Duodenal mucosa (tissue), 2 donors: ENCODE data around the gene RPL3.

ENCODE experiments used
- H3K27ac ChIP-seq: one replicate; pipeline ENCODE4 v1.7.0; 2013; ENCODE audit warnings: low read depth, low read length
- H3K27me3 ChIP-seq, 2 donors: one replicate each; pipeline ENCODE4 v1.7.0; 2013; ENCODE audit warnings: low read length in 2 of 2, control low read depth in 1 of 2; ENCODE audit not compliant: insufficient read depth in 2 of 2, control insufficient read depth in 1 of 2
- H3K36me3 ChIP-seq, 2 donors: one replicate each; pipeline ENCODE4 v1.7.0; 2013; ENCODE audit warnings: low read length in 2 of 2, control low read depth in 1 of 2; ENCODE audit not compliant: insufficient read depth in 2 of 2, control insufficient read depth in 1 of 2
- H3K4me1 ChIP-seq, 2 donors: one replicate each; pipeline ENCODE4 v1.7.0; 2013; ENCODE audit warnings: low read length in 2 of 2, control low read depth in 1 of 2; ENCODE audit not compliant: insufficient read depth in 2 of 2, control insufficient read depth in 1 of 2
- H3K4me3 ChIP-seq, 2 donors: one replicate each; pipeline ENCODE4 v1.7.0; 2013; ENCODE audit warnings: low read length in 2 of 2, low read depth in 1 of 2
- H3K9ac ChIP-seq, 2 donors: one replicate each; pipeline ENCODE4 v1.7.0; 2013; ENCODE audit warnings: low read length in 2 of 2, low read depth in 1 of 2
- H3K9me3 ChIP-seq, 2 donors: one replicate each; pipeline ENCODE4 v1.7.0; 2013; ENCODE audit warnings: low read length in 2 of 2, control low read depth in 1 of 2; ENCODE audit not compliant: control insufficient read depth in 1 of 2

RPL3 gene

DNA sequence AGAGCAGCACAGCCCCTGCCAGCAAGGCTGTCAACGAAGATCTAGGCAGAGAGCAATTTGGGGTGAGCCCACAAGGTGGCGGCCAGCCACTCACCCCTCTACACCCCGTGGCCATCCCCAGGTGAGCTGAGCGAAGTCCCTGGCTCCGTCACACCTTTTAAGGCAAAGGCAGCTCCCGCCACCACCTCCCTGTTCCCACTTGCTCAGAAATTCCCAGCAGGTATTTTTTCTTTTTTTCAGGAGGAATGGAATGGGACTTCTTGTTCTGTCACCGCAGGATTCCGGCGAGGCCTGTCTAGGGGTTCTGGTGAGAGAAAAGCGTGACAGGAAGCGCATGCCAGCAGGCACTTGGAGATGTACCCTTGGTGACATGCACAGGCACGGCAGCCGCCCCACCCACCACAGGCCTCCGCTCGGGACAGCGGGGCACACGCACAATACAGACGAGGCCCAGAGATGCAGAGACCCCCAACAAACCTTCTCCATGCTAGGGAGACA is 10.0 kb downstream of the RPL3 start:
- Histone ChIP-seq H3K27me3 (no peaks in the 10 kb centered on the region), H3K27ac (no peak overlapping the region), H3K36me3 (peaks cover 29 to 30% of the 10 kb centered on the region in 2 donors), H3K9me3 (no peaks in the 10 kb centered on the region), H3K9ac (no peak overlapping the region), H3K4me1 (peaks cover 10 to 21% of the 10 kb centered on the region in 2 donors), H3K4me3 (peak overlapping the region in 1 of 2 donors; percentile 1)

DNA sequence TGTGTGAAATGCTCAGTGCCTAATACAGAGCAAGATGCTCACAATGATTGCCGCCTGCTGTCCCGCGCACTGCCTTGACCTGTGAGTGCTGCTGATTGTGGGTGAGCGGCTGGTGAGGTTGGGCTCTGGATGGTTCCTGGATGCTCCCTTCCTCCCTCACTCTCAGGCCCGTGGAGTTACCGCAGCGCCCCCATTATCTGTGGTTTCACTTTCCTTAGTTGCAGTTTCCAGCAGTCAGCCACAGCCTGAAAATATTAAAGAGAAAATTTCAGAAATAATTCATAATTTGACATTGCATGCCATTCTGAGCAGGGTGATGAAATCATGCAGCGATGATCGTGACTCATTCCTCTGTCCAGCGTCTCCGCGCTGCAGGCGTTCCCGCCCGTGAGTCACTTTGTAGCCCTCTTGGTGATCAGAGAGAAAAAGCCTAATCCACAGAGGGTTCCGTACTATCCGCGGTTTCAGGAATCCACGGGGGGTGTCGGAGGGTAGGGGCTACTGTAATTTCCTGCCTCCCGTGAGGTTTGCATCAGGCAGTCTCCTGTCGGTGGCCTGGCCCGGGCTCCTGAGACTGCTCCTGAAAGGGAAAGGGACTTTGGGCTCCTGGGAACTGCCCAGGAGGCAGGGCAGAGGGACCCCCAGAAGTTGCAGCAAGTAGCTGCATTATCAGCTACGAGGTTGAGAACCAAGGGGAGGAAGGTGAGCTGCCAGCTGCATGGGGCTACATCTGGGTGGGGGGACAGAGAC is 10.6 kb downstream of the RPL3 start:
- Histone ChIP-seq H3K27ac (peak overlapping the region; percentile 34), H3K4me3 (peak overlapping the region; percentile 1 to 9), H3K36me3 (peaks cover 23 to 24% of the 10 kb centered on the region in 2 donors), H3K4me1 (peaks cover 10 to 18% of the 10 kb centered on the region in 2 donors), H3K9ac (peak overlapping the region in 1 of 2 donors; percentile 10), H3K9me3 (no peaks in the 10 kb centered on the region), H3K27me3 (no peaks in the 10 kb centered on the region)

DNA sequence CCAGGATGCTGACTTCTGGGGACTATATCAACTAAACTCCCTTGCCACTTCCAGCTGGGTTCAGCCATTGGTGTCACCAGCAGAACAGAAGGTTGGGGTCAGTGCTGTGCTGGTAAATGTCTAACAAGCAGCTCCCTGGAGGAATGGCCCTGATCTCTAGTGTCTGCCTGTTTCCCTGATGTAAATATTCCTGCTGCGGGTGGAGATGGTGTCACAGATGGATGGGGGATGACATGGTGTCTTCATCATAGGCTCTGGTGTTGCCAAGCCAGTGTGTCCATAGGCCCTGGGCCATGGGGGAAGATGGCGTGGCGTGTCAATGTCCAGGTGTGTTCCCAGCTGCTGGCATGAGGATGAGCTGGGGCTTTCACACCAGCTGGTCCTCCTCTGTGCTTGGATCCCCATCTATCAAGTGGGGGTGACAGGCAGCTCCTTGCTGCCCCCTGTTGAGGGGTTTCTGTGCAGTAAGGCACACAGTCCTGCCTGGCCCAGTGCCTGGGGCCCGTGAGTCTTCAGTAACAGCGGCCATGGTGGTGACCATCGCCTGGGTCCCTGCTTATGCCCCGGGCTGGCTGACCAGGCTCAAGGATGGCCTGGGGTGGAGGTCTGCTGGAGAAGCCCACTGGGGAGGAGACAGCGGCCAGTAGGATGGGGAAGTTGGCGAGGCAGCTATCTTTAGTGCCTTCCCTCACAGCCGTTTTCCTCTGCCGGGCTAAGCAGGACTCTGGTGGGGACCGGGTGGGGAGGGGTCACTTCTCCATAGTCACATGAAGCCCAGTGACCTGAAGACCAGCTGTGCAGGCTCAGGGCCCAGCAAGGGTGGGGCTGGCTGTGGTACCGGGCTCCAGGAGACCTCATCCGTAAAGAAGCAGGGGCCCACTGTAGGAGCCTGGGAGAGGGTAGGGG is 12.7 kb downstream of the RPL3 start:
- peaks cover 3% of the 10 kb centered on the region in 2 donors for H3K36me3 ChIP-seq
- H3K27me3 ChIP-seq, result no peaks in the 10 kb centered on the region
- no peak overlapping the region for H3K4me3 ChIP-seq
- no peaks in the 10 kb centered on the region for H3K9me3 ChIP-seq
- H3K27ac ChIP-seq, result no peak overlapping the region
- peaks cover 10 to 18% of the 10 kb centered on the region in 2 donors for H3K4me1 ChIP-seq
- no peak overlapping the region for H3K9ac ChIP-seq

DNA sequence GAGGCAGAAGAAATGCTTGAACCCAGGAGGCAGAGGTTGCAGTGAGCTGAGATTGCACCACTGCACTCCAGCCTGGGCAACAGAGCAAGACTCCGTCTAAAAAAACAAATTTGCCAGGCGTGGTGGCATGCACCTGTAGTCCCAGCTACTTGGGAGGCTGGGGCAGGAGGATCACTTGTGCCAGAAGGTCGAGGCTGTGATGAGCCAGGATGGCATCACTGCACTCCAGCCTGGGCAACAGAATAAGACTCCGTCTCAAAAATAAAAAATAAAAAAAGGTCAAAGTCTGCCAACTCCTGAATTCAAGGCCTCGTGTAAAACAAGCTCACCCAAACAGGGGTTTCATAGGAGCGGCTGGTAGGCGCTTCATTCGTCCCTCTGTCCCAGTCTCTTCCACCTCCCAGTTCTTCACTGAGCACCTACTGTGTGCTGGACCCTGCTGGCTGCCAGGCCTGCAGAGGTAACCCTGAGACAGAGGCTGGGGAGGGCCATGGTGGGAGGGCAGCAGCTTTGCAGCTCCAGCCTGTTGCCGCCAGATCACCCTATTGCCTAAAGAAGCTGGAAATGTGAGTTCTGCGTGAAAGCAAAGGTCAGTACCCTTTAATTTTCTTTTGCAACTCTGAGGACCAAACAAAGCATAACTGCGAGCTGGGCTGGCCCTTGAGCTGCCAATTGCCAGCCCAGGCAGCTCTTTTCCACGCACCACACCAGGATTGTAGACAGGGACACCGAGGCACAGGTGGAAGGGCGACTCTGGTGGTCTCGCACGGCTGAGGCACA is 15.3 kb downstream of the RPL3 start:
- H3K9me3 ChIP-seq, result no peaks in the 10 kb centered on the region
- H3K27ac ChIP-seq, result no peak overlapping the region
- H3K9ac ChIP-seq, result no peak overlapping the region
- no peaks in the 10 kb centered on the region for H3K36me3 ChIP-seq
- H3K4me1 ChIP-seq, result peaks cover 13 to 17% of the 10 kb centered on the region in 2 donors
- H3K27me3 ChIP-seq, result no peaks in the 10 kb centered on the region
- no peak overlapping the region for H3K4me3 ChIP-seq

DNA sequence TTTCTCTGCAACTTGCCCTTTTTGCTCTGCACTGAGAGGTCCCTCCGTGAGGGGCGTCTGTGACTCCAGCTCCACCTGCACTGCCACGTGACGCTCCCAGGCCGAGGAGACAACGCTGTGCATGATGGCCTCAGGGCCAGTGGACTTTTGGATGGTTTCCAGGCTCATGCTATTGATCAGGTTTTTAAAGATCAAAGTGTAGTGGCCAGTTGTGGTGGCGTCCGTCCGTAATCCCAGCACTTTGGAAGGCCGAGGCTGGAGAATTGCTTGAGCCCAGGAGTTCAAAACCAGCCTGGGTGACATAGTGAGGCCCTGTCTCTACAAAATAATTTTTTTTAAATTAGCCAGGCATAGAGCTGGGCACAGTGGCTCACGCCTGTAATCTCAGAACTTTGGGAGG is 16.1 kb downstream of the RPL3 start:
- H3K36me3 ChIP-seq, result no peaks in the 10 kb centered on the region
- peaks cover 12 to 15% of the 10 kb centered on the region in 2 donors for H3K4me1 ChIP-seq
- H3K27me3 ChIP-seq, result no peaks in the 10 kb centered on the region
- no peak overlapping the region for H3K4me3 ChIP-seq
- no peak overlapping the region for H3K9ac ChIP-seq
- no peaks in the 10 kb centered on the region for H3K9me3 ChIP-seq
- no peak overlapping the region for H3K27ac ChIP-seq

DNA sequence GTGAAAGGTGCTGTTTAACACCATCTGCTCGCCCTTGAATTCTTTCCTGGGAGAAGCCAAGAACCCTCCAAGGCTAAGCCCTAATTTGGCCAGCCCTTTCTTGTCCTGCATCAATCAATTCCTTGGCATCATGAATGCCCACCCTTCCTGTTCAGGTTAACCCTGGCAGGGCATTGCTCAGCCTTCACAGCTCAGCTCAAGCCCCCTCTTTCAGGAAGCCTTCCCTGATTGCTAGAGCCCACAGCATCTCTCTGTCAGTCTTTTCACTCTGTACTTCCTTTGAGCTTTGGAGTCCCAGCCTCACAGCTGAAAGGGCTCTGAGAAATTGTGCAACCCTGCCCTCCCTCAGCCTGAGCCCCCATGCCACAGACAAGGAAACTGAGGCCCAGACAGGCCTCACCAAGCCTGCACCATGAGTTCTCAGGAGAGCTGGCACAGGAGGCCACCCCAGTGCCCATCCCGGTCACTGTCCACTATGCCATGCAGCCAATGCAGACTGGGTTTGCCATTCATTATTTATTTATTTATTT is 16.9 kb downstream of the RPL3 start:
- H3K4me1 ChIP-seq, result peaks cover 18 to 24% of the 10 kb centered on the region in 2 donors
- H3K9ac ChIP-seq, result no peak overlapping the region
- H3K9me3 ChIP-seq, result no peaks in the 10 kb centered on the region
- no peaks in the 10 kb centered on the region for H3K27me3 ChIP-seq
- H3K4me3 ChIP-seq, result no peak overlapping the region
- no peaks in the 10 kb centered on the region for H3K36me3 ChIP-seq
- H3K27ac ChIP-seq, result no peak overlapping the region

DNA sequence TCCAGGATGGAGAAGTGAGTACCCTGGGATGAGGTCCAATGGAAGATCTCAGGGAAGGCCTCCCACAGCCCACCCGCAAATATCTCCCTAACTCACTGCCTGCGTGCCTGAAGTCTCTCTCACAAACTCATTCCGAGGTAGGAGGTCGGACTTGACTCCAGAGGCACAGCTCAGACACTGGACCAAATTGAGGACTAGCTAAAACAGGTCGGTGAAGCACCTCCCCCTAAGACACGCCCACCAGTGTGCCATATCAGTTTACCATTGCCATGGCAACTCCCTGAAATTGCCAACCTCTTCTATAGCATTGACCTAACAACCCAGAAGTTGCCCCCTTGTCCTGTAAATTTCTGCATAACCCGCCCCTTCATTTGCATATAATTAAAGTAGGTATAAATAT is 17.5 kb downstream of the RPL3 start:
- H3K27me3 ChIP-seq, result no peaks in the 10 kb centered on the region
- H3K4me1 ChIP-seq, result peaks cover 22 to 28% of the 10 kb centered on the region in 2 donors
- no peak overlapping the region for H3K9ac ChIP-seq
- H3K36me3 ChIP-seq, result no peaks in the 10 kb centered on the region
- no peak overlapping the region for H3K27ac ChIP-seq
- H3K9me3 ChIP-seq, result no peaks in the 10 kb centered on the region
- H3K4me3 ChIP-seq, result no peak overlapping the region

DNA sequence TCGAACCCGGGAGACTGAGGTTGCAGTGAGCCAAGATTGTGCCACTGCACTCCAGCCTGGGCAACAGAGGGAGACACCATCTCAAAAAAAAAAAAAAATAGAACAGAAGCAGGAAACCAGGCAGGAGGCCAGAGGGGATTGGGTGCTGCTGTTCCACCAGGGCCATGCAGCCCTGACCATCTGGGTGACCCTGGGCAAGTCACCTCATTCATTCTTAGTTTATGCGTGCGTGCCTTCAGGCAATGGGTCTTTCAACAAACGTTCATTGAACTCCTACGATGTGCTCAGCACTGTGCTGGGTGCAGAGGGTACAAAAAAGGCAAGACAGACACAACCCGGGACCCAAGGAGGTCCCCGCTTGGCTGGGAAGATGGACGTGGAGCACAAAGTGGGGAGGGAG is 18.3 kb downstream of the RPL3 start:
- Histone ChIP-seq H3K9me3 (no peaks in the 10 kb centered on the region), H3K27me3 (no peaks in the 10 kb centered on the region), H3K9ac (no peak overlapping the region), H3K27ac (no peak overlapping the region), H3K4me1 (peaks cover 22 to 28% of the 10 kb centered on the region in 2 donors), H3K36me3 (no peaks in the 10 kb centered on the region), H3K4me3 (no peak overlapping the region)

DNA sequence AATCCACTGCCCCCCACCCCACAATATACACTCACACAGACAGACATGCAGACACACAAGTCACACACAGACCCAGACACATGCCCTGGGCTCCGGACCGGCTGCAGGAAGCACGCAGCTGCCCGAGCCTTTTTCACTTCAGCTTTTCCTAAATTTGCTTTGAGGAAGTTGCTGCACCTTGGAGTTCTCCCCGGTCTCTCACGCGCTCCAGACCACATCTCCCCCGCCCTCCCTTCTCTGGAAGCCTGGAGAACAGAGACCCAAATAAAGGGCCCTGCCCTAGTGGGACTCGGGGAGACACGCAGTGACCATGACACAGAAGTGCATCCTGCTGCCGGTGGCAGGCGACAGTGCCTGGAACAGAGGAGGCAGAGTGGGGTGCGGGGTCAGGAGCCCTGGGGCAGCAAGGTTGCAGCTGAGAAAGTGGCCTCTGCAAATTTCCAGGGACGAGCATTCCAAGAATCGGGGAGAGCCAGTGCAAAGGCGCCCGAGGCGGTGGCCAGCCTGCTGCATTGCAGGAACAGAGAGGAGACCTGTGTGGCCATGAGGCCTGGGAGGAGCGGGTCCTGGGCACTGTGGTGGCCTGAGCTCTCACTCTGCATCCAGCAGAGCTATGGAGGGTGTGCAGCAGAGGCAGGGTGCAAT is 19.1 kb downstream of the RPL3 start:
- peak overlapping the region; percentile 28 to 30 for H3K4me3 ChIP-seq
- no peaks in the 10 kb centered on the region for H3K27me3 ChIP-seq
- no peaks in the 10 kb centered on the region for H3K36me3 ChIP-seq
- no peaks in the 10 kb centered on the region for H3K9me3 ChIP-seq
- H3K4me1 ChIP-seq, result peaks cover 22 to 28% of the 10 kb centered on the region in 2 donors
- H3K27ac ChIP-seq, result no peak overlapping the region
- peak overlapping the region in 1 of 2 donors; percentile 8 for H3K9ac ChIP-seq
